H1 (cell line): ENCODE measurements around the gene LRRC45. TPM values are rescaled to one million over a fixed set of nuclear protein-coding genes. Genes with fewer than 3 reads are reported as not detected.

ENCODE experiments used
- CTCF ChIA-PET: fragments of 300-600 bp; sonication (Branson Sonifier 250); formaldehyde crosslinking; loops from one replicate; lab custom pipeline; 2021; ENCODE audit not compliant: partially characterized antibody; lab: Charles Lee
- POLR2A ChIA-PET: fragments of 300-600 bp; sonication (Branson Sonifier 250); formaldehyde crosslinking; loops from one replicate; lab custom pipeline; 2021; ENCODE audit warnings: inconsistent platforms; ENCODE audit not compliant: partially characterized antibody; lab: Charles Lee
- DNase-seq, 2 experiments: peaks; one replicate each; pipeline versions ENCODE4 v3.0.0 to v3.0.0-alpha.2; 2010 to 2022; ENCODE audit warnings: low spot score in 2 of 2, low read depth in 1 of 2, mixed read lengths in 1 of 2
- FAIRE-seq: peaks from 2 replicates; lab custom pipeline; 2011; peaks lifted over from hg19 to GRCh38; lab: Jason Lieb, UNC
- H2AFZ ChIP-seq: 2 replicates; pipeline ENCODE4 v1.8.1; 2012; ENCODE audit warnings: low read length, inconsistent platforms
- H2AK5ac ChIP-seq: 2 replicates; pipeline ENCODE4 v1.6.1; 2013; ENCODE audit warnings: low read depth, low read length
- H2BK120ac ChIP-seq: replicated peaks from 2 replicates; pipeline ENCODE3; 2013; ENCODE audit warnings: low read depth, low read length, inconsistent platforms
- H2BK12ac ChIP-seq: 2 replicates; pipeline ENCODE4 v1.6.1; 2013; ENCODE audit warnings: low read depth, low read length
- H2BK15ac ChIP-seq: 2 replicates; pipeline ENCODE4 v1.6.1; 2013; ENCODE audit warnings: low read length
- H2BK20ac ChIP-seq: 2 replicates; pipeline ENCODE4 v1.6.1; 2013; ENCODE audit warnings: low read length
- H2BK5ac ChIP-seq: 2 replicates; pipeline ENCODE4 v1.6.1; 2013; ENCODE audit warnings: low read depth, low read length
- H3K14ac ChIP-seq: 2 replicates; pipeline ENCODE4 v1.6.1; 2013; ENCODE audit warnings: inconsistent platforms; ENCODE audit not compliant: insufficient read length
- H3K18ac ChIP-seq: 2 replicates; pipeline ENCODE4 v1.6.1; 2013; ENCODE audit warnings: low read length; ENCODE audit errors: extremely low read depth
- H3K23ac ChIP-seq: 2 replicates; pipeline ENCODE4 v1.6.1; 2013; ENCODE audit warnings: inconsistent platforms; ENCODE audit not compliant: insufficient read length
- H3K23me2 ChIP-seq: 2 replicates; pipeline ENCODE4 v1.6.1; 2013; ENCODE audit warnings: low read depth, low read length
- H3K27ac ChIP-seq: 2 replicates; pipeline ENCODE4 v1.6.1; 2011; ENCODE audit warnings: low read depth, low read length, inconsistent platforms
- H3K27me3 ChIP-seq, 4 experiments: replicated peaks in 1 of 4; 1 replicate in 1 of 4; 2 replicates in 3 of 4; pipeline versions ENCODE4 v1.6.1 to v1.8.1; 2011 to 2013; ENCODE audit warnings: low read length in 3 of 4, mild to moderate bottlenecking in 3 of 4, inconsistent platforms in 2 of 4, mixed read lengths in 2 of 4, moderate library complexity in 1 of 4; ENCODE audit not compliant: control insufficient read depth in 3 of 4, insufficient read depth in 3 of 4; ENCODE audit errors: extremely low read depth in 1 of 4
- H3K36me3 ChIP-seq, 4 experiments: 2 replicates each; pipeline versions ENCODE4 v1.6.1 to v1.8.1; 2011 to 2013; ENCODE audit warnings: mild to moderate bottlenecking in 4 of 4, low read length in 3 of 4, moderate library complexity in 2 of 4, control low read depth in 1 of 4, inconsistent platforms in 1 of 4; ENCODE audit not compliant: insufficient read depth in 4 of 4, control insufficient read depth in 2 of 4
- H3K4ac ChIP-seq: replicated peaks from 2 replicates; pipeline ENCODE3; 2013; ENCODE audit warnings: low read length, low read depth, mixed read lengths, inconsistent platforms; ENCODE audit not compliant: insufficient read length
- H3K4me1 ChIP-seq, 4 experiments: replicated peaks in 1 of 4; 1 replicate in 1 of 4; 2 replicates in 3 of 4; pipeline versions ENCODE4 v1.6.1 to v1.8.1; 2011 to 2013; ENCODE audit warnings: low read length in 3 of 4, inconsistent platforms in 2 of 4, mixed read lengths in 1 of 4; ENCODE audit not compliant: insufficient read depth in 4 of 4, control insufficient read depth in 3 of 4
- H3K4me2 ChIP-seq, 2 experiments: 2 replicates each; pipeline versions ENCODE4 v1.6.1 to v1.8.1; 2011 to 2013; ENCODE audit warnings: low read depth in 2 of 2, low read length in 2 of 2, control low read depth in 1 of 2, inconsistent platforms in 1 of 2, mild to moderate bottlenecking in 1 of 2; ENCODE audit not compliant: insufficient read depth in 1 of 2
- H3K4me3 ChIP-seq, 4 experiments: fragments of 200-600, 300-600 bp in 1 of 4; sonication (generic), shearing (Covaris generic), sonication (Bioruptor Twin) in 1 of 4; 2 replicates each; pipeline versions ENCODE4 v1.5.1 to v1.8.1; 2011 to 2016; ENCODE audit warnings: low read length in 4 of 4, low read depth in 3 of 4, control low read depth in 2 of 4, inconsistent platforms in 2 of 4, mild to moderate bottlenecking in 2 of 4, mixed read lengths in 1 of 4, moderate library complexity in 1 of 4; ENCODE audit not compliant: insufficient read depth in 2 of 4; ENCODE audit errors: extremely low read depth in 1 of 4
- H3K56ac ChIP-seq: replicated peaks from 2 replicates; pipeline ENCODE3; 2013; ENCODE audit warnings: low read depth, mild to moderate bottlenecking, mixed read lengths, low read length, inconsistent platforms; ENCODE audit not compliant: insufficient read length
- H3K79me1 ChIP-seq: 2 replicates; pipeline ENCODE4 v1.6.1; 2013; ENCODE audit warnings: low read depth, low read length, control low read depth
- H3K79me2 ChIP-seq, 2 experiments: 2 replicates each; pipeline versions ENCODE4 v1.6.1 to v1.8.1; 2012 to 2013; ENCODE audit warnings: low read length in 2 of 2, mild to moderate bottlenecking in 2 of 2, inconsistent platforms in 1 of 2; ENCODE audit not compliant: insufficient read depth in 2 of 2, control insufficient read depth in 1 of 2
- H3K9ac ChIP-seq, 4 experiments: replicated peaks in 1 of 4; 1 replicate in 1 of 4; 2 replicates in 3 of 4; pipeline versions ENCODE4 v1.6.1 to v1.8.1; 2011 to 2013; ENCODE audit warnings: low read depth in 3 of 4, low read length in 3 of 4, control low read depth in 2 of 4, mild to moderate bottlenecking in 2 of 4, moderate library complexity in 2 of 4, inconsistent platforms in 1 of 4; ENCODE audit errors: extremely low read depth in 1 of 4
- H3K9me3 ChIP-seq, 2 experiments: 2 replicates each; pipeline versions ENCODE4 v1.6.1 to v1.8.1; 2012 to 2013; ENCODE audit warnings: mild to moderate bottlenecking in 2 of 2, moderate library complexity in 2 of 2, control low read depth in 1 of 2, inconsistent platforms in 1 of 2, low read depth in 1 of 2, low read length in 1 of 2, mixed read lengths in 1 of 2; ENCODE audit not compliant: insufficient read depth in 2 of 2
- H4K20me1 ChIP-seq, 2 experiments: replicated peaks in 1 of 2; 2 replicates each; pipeline versions ENCODE3 to v1.8.1; 2011 to 2013; ENCODE audit warnings: inconsistent platforms in 2 of 2, low read length in 2 of 2, mild to moderate bottlenecking in 1 of 2; ENCODE audit not compliant: insufficient read depth in 2 of 2, control insufficient read depth in 1 of 2
- H4K5ac ChIP-seq: 2 replicates; pipeline ENCODE4 v1.6.1; 2013; ENCODE audit warnings: low read length, low read depth, mixed read lengths, inconsistent platforms; ENCODE audit not compliant: insufficient read length
- H4K8ac ChIP-seq: 2 replicates; pipeline ENCODE4 v1.8.0; 2013; ENCODE audit warnings: mild to moderate bottlenecking, moderate library complexity, low read length, inconsistent platforms; ENCODE audit not compliant: insufficient read depth; ENCODE audit errors: extremely low read depth
- H4K91ac ChIP-seq: replicated peaks from 2 replicates; pipeline ENCODE3; 2013; ENCODE audit warnings: low read length, mixed read lengths, inconsistent platforms; ENCODE audit not compliant: insufficient read length
- CBX8 ChIP-seq: fragments of 300-800, 300-1000 bp; sonication (generic); IDR thresholded peaks from 2 replicates; pipeline ENCODE4 v1.7.1; 2016; ENCODE audit warnings: low read depth, low read length, borderline replicate concordance
- CHD2 ChIP-seq: IDR thresholded peaks from 2 replicates; pipeline ENCODE4 v1.6.1; 2012; ENCODE audit warnings: low read length, improper control_type of control experiment
- CREB1 ChIP-seq: IDR thresholded peaks from 2 replicates; pipeline ENCODE4 v1.6.1; 2012; ENCODE audit warnings: inconsistent platforms
- CTBP2 ChIP-seq: IDR thresholded peaks from 2 replicates; pipeline ENCODE4 v1.7.0; 2011; ENCODE audit warnings: borderline replicate concordance, mild to moderate bottlenecking, moderate library complexity, mixed read lengths, low read length; ENCODE audit not compliant: insufficient read depth, insufficient read length
- GTF2F1 ChIP-seq: IDR thresholded peaks from 2 replicates; pipeline ENCODE4 v1.6.1; 2012; ENCODE audit warnings: low read depth, low read length, improper control_type of control experiment, borderline replicate concordance
- POLR2A ChIP-seq, 2 experiments: IDR thresholded peaks; 1 replicate in 1 of 2; 2 replicates in 1 of 2; pipeline ENCODE4 v1.6.1; 2011; ENCODE audit warnings: low read depth in 2 of 2, low read length in 2 of 2, mild to moderate bottlenecking in 2 of 2; ENCODE audit errors: control extremely low read depth in 1 of 2
- RAD21 ChIP-seq, 2 experiments: IDR thresholded peaks in 1 of 2; conservative IDR thresholded peaks in 1 of 2; 2 replicates each; pipeline ENCODE4 v1.6.1; 2011; ENCODE audit warnings: low read depth in 2 of 2, low read length in 2 of 2, improper control_type of control experiment in 1 of 2, inconsistent platforms in 1 of 2, mild to moderate bottlenecking in 1 of 2, moderate library complexity in 1 of 2
- RFX5 ChIP-seq: IDR thresholded peaks from 2 replicates; pipeline ENCODE4 v1.6.1; 2011; ENCODE audit warnings: low read depth, low read length, improper control_type of control experiment, borderline replicate concordance
- RXRA ChIP-seq: IDR thresholded peaks from 2 replicates; pipeline ENCODE4 v1.6.1; 2011; ENCODE audit warnings: low read depth, mild to moderate bottlenecking, low read length, moderate library complexity; ENCODE audit not compliant: insufficient read depth
- SRF ChIP-seq: IDR thresholded peaks from 2 replicates; pipeline ENCODE4 v1.6.1; 2011; ENCODE audit warnings: mild to moderate bottlenecking, low read depth, low read length, moderate library complexity
- YY1 ChIP-seq: IDR thresholded peaks from 2 replicates; pipeline ENCODE4 v1.6.1; 2011; ENCODE audit warnings: low read depth, mild to moderate bottlenecking, low read length
- WGBS, 2 experiments: shearing (Covaris generic) in 1 of 2; methylation state at CpG; one replicate each; pipeline versions ENCODE4 v1.1.6 to v1.1.7; 2013 to 2015; ENCODE audit warnings: low lambda C conversion rate in 2 of 2, mixed read lengths in 2 of 2, inconsistent platforms in 1 of 2, low coverage in 1 of 2, missing lambda C conversion rate in 1 of 2; ENCODE audit not compliant: insufficient replicate concordance in 2 of 2, insufficient coverage in 1 of 2, insufficient read length in 1 of 2; ENCODE audit errors: extremely low coverage in 1 of 2, missing lambda C conversion rate in 1 of 2; 5-methylcytosine and 5-hydroxymethylcytosine counted together
- polyA plus RNA-seq, 7 experiments: library from polyadenylated mRNA; depleted of rRNA in 3 of 7; stranded (reverse) in 5 of 7; unstranded in 2 of 7; fragments of >200 nt in 5 of 7; fragments of 200-250 nt in 2 of 7; gene quantifications; 1 replicate in 5 of 7; 2 replicates in 1 of 7; 4 replicates in 1 of 7; pipeline versions ENCODE4 v1.2.1 to v1.2.3, GENCODE V29; 2011 to 2013; ENCODE audit warnings: missing spikeins in 2 of 7, mixed read lengths in 2 of 7
- total RNA-seq: library from RNA; stranded (reverse); fragmentation: NEBNext Ultra II Directional; extraction: Animal tissue kit (Norgen Biotek cat#: 25700); gene quantifications from 2 replicates; pipeline ENCODE4 v1.2.1, GENCODE V29; 2021
- TF ChIP-seq, protein P1 (sequence below): IDR thresholded peaks from 2 replicates; pipeline ENCODE4 v1.6.1; 2011; ENCODE audit warnings: low read length, improper control_type of control experiment

The LRRC45 gene
- total and polyA plus RNA-seq, 2 of the 8 experiments (the other 6 are each of a cell fraction or from before 2014, with no cell fraction given), result 11.5 to 29.0 TPM

DNA sequence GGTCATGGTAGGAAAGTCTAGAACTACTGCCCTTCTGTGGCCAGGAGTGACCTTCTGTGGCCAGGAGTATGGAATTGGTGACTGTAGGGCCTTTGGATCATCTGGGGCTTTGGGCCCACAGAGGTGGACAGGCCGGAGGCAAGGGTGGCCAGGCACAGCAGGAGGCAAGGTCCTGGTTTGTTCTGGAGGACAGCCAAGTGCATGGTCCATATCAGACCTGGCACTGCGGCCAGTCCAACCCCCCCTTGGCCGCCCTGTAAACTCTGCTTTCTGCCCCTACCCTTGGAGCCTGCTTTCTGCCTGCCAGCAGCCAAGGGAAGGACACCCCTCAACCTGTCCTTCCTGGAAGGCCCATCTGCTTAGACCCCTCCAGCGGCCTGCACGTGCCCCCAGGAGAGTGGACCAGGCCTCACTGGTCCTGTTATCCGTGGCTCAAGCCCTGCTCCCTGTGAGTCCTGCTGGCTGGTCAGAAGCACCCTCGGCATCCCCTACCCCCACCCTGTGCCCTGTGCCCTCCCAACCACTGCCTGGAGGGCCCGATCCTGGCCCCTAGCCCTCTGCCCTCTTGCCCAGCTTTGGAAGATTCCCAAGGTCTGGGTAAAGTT lies 16.7 kb downstream of the LRRC45 start:
- peaks cover 2 to 8% of the 10 kb centered on the region in 2 experiments for H4K20me1 ChIP-seq
- H3K4me1 ChIP-seq, result peaks cover 3 to 21% (median 8%) of the 10 kb centered on the region in 4 experiments; a peak in 6 of 7 replicates
- H3K27me3 ChIP-seq, result peaks cover 0 to 4% (median 0%) of the 10 kb centered on the region in 4 experiments; a peak in 1 of 7 replicates
- no peak overlapping the region for H3K18ac ChIP-seq
- ChIA-PET POLR2A (interaction anchor here (1.2 kb wide), 1 partner anchor 11 kb away, joined by 5 read pairs; no protein-coding TSS in a partner anchor), CTCF (interaction anchor here (0.7 to 4.1 kb wide), 3 partner anchors 10 to 37 kb away, joined by 3 to 21 read pairs (median 3); no protein-coding TSS in a partner anchor)
- 0 out of 2 replicates have a peak overlapping the region, but pooled peaks have one; percentile 39 for H2BK12ac ChIP-seq
- H3K23me2 ChIP-seq, result peaks cover 9% of the 10 kb centered on the region; the same call in 1 of the 2 replicates
- H3K9me3 ChIP-seq, result no peaks in the 10 kb centered on the region
- DNase-seq (no peak), FAIRE-seq (no peak)
- H3K4me3 ChIP-seq, result no peak overlapping the region
- H3K36me3 ChIP-seq, result no peaks in the 10 kb centered on the region
- peak overlapping the region; percentile 61 for H2BK20ac ChIP-seq
- no peaks in the 10 kb centered on the region for H3K79me2 ChIP-seq
- no peak overlapping the region for H3K4me2 ChIP-seq
- no peak overlapping the region for H3K4ac ChIP-seq
- no peaks in the 10 kb centered on the region; the same call in 1 of the 2 replicates for H3K79me1 ChIP-seq
- no peak overlapping the region for H3K23ac ChIP-seq
- no peak overlapping the region for H4K91ac ChIP-seq
- H3K9ac ChIP-seq, result no peak overlapping the region
- H2BK5ac ChIP-seq, result no peak overlapping the region
- H3K56ac ChIP-seq, result no peak overlapping the region
- no peak overlapping the region for H2BK15ac ChIP-seq
- no peak overlapping the region for H3K27ac ChIP-seq
- no peak overlapping the region for H4K8ac ChIP-seq
- WGBS, 2 experiments, result 90% methylated on average over 8 of the region's 8 CpGs; no CpG with 5 or more reads in 1 of the 2 experiments
- no peak overlapping the region for H4K5ac ChIP-seq
- no peak overlapping the region for H3K14ac ChIP-seq
- no peak overlapping the region for H2BK120ac ChIP-seq
- H2AFZ ChIP-seq, result no peak overlapping the region
- H2AK5ac ChIP-seq, result 0 out of 2 replicates have a peak overlapping the region, but pooled peaks have one; percentile 48
- TF ChIP-seq, protein P1, sequence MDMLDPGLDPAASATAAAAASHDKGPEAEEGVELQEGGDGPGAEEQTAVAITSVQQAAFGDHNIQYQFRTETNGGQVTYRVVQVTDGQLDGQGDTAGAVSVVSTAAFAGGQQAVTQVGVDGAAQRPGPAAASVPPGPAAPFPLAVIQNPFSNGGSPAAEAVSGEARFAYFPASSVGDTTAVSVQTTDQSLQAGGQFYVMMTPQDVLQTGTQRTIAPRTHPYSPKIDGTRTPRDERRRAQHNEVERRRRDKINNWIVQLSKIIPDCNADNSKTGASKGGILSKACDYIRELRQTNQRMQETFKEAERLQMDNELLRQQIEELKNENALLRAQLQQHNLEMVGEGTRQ, result no peak
- no peak for TF ChIP-seq CBX8
- no peak for TF ChIP-seq POLR2A (IDR thresholded peaks at IDR 0.05; ENCODE audit: control extremely low read depth in 1 of 2, low read depth in 2 of 2, low read length in 2 of 2)
- no peak for TF ChIP-seq CREB1
- TF ChIP-seq RAD21 (IDR thresholded peaks at IDR 0.05 in 1 of 2, conservative IDR thresholded peaks at IDR 0.05 in 1 of 2; ENCODE audit: low read depth in 2 of 2, low read length in 2 of 2), result no peak
- no peak for TF ChIP-seq SRF
- TF ChIP-seq YY1, result no peak
- TF ChIP-seq RFX5, result no peak
- TF ChIP-seq GTF2F1, result no peak
- TF ChIP-seq RXRA, result no peak
- no peak for TF ChIP-seq CTBP2
- TF ChIP-seq CHD2, result no peak
